Motor neuron (in vitro differentiated cells): ENCODE results near the gene PITX1. TPM values are rescaled to one million over a fixed set of nuclear protein-coding genes. Genes with fewer than 3 reads are reported as not detected.

Experiments
- ATAC-seq, 8 experiments: fragments of 200-7000 bp; cut with Tn5 transposase; replicated peaks in 6 of 8; 2 replicates each; pipeline ENCODE4 v1.8.0; 2021; ENCODE audit warnings: mild to moderate bottlenecking in 8 of 8, moderate library complexity in 8 of 8
- H3K27ac ChIP-seq, 2 donors: fragments of 250-450 bp; sonication (Bioruptor Pico); 2 replicates each; pipeline ENCODE4 v1.9.0; 2021; ENCODE audit warnings: antibody characterized with exemption in 2 of 2, mild to moderate bottlenecking in 2 of 2, moderate library complexity in 1 of 2
- H3K4me1 ChIP-seq, 2 donors: fragments of 250-450 bp; sonication (Bioruptor Pico); replicated peaks in 1 of 2; 2 replicates each; pipeline ENCODE4 v1.6.1; 2021; ENCODE audit warnings: antibody characterized with exemption in 2 of 2, mild to moderate bottlenecking in 2 of 2, moderate library complexity in 1 of 2
- H3K4me3 ChIP-seq, 5 donors: fragments of 250-450 bp; sonication (Bioruptor Pico); 2 replicates each; pipeline ENCODE4 v1.9.0; 2021; ENCODE audit warnings: antibody characterized with exemption in 5 of 5, mild to moderate bottlenecking in 5 of 5, moderate library complexity in 4 of 5
- WGBS, 10 experiments: fragments of 450-650 bp; shearing (Covaris generic); methylation state at CpG; one replicate each; pipeline ENCODE4 v1.0.0; 2022; 5-methylcytosine and 5-hydroxymethylcytosine counted together
- in situ Hi-C, 9 experiments: fragments of 400-800 bp; cut with MboI; loops; one replicate each; pipeline ENCODE4 v1.15.0; 2021; ENCODE audit warnings: low sequenced_read_pairs in 9 of 9, low pct_unique_long_range_greater_than_20kb in 2 of 9; ENCODE audit not compliant: unreplicated experiment in 9 of 9
- total RNA-seq, 8 experiments: library from RNA; unstranded; fragments of 300-600 nt; gene quantifications; 2 replicates each; pipeline versions ENCODE4 v1.2.3 to v1.2.4, GENCODE V29; 2022

PITX1 gene
- total RNA-seq, 8 experiments from 2014 or later: 0.16 to 8.6 (median 0.71) TPM; not detected in 1

DNA sequence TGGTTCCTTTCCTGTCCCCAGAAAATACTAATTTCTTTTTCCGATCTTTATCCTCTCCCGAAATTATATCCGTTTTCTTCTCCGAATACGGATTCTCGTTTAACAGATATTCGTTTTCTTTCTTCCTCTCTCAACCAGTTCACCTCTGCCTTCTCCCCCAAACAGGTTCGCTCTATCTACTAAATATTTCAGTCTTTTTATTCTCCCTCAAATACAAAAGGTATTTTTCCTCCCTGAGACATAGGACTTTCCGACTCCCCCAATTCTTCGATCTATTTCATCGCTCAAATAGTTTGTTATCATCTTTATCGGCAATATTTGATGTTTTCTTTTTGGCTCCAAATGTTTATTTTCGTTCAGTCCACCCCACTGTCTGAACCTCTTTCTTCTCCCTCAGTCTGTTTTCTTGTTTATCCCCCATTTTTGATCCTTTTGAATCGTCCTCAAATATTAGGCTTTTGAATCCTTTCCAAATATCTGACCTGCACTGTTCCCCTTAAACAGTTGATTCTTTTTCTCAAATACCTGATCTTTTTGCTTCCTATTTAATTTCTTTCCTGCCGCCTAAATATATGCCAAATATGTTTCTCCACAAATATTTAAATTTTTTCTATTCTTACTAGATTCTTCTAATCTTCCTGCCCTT, 4.4 kb downstream of the PITX1 start:
- ATAC-seq: no peak
- H3K27ac ChIP-seq: no peak overlapping the region
- WGBS, 10 experiments: 6 to 90% (median 9%) methylated on average over 5 to 15 of the region's 15 CpGs
- H3K4me3 ChIP-seq: no peak overlapping the region
- in situ Hi-C loops: loop anchor here in 1 of 9 experiments (25.0 kb wide), 1 partner anchor 308 kb away; no protein-coding TSS in a partner anchor
- H3K4me1 ChIP-seq: peaks cover 4 to 9% of the 10 kb centered on the region in 2 donors

GRCh38 chr5:135028791-135029476, 5.1 kb downstream of the PITX1 start:
- in situ Hi-C loops: loop anchor here in 1 of 9 experiments (25.0 kb wide), 1 partner anchor 308 kb away; no protein-coding TSS in a partner anchor
- 0 to 94% (median 6%) methylated on average over 2 to 30 of the region's 62 CpGs; no CpG with 5 or more reads in 2 of the 10 experiments for WGBS, 10 experiments
- Histone ChIP-seq H3K4me3 (no peak overlapping the region), H3K4me1 (peaks cover 4 to 9% of the 10 kb centered on the region in 2 donors), H3K27ac (no peak overlapping the region)
- ATAC-seq: no peak

DNA sequence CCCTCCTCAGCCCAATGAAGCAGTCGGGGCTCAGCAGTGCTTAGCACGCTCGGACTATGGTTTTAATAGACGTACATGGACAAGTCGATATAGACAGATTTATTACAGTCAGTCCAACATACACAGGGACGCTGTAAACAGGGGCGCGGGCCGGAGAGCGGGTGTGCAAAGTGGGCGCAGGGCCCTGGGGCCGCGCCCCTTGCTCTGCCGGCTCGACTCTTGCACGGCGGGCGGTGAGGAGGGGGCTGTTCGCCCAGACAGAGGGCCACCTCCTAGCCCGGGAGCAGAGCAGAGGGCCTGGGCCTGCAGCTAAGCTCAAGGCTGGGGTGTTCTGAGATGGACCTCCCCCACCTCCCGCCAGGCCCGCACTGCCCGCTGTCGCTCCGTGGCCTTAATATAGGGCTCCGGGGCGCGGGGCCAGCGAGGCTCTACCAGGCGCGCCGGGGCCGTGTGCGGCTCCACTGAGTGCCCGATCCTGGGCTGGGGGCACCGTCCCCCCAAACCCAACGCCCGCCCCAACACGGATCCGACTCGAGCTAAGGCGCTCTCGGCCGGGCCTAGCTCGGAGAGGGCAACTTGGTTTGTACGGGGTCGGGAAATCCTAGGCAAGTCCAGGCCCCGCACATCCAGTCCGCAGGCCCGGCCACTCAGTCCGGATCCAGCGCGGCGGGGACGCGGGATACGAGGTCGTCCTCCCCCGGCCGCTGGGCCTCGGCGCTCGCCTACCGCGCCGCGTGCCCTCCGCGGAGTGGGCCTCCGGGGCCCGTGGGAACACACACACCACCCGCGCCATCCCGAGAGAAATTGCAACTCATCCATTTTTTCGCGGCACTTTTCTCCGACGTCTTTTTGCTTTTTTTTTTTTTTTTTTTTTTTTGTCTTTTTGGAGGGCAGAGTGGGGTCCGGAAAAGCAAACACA, 6.1 kb downstream of the PITX1 start:
- H3K27ac ChIP-seq: no peak overlapping the region
- WGBS, 10 experiments: 0 to 93% (median 12%) methylated on average over 3 to 20 of the region's 79 CpGs; no CpG with 5 or more reads in 2 of the 10 experiments
- no peak overlapping the region for H3K4me3 ChIP-seq
- ATAC-seq: peak in 1 of 8 experiments; percentile 20
- in situ Hi-C loops: loop anchor here in 1 of 9 experiments (25.0 kb wide), 1 partner anchor 309 kb away; no protein-coding TSS in a partner anchor
- H3K4me1 ChIP-seq: peaks cover 0 to 5% of the 10 kb centered on the region in 2 donors

DNA sequence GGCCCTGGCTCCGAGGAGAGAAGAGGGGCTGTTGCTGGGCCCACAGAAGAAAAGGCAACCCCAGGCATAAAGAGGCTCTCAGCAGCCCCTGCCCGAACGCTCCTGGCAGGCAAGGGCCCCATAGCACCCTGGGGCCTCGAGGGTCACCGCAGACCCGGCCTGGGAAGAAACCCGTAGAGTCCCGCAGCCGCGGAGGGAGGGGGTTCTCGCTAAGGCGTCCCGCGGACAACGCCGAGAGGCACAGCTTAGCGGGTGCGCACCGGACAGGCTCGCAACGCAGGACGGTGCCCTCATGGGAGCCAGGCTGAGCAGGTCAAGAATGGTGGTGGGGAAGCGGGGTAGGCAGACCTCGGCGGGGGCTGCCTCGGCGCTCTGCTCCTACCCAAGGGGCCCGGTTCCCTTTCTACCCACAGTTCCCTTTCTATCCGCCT, 6.7 kb downstream of the PITX1 start:
- in situ Hi-C loops: loop anchor here in 1 of 9 experiments (25.0 kb wide), 1 partner anchor 310 kb away; no protein-coding TSS in a partner anchor
- no peak overlapping the region for H3K27ac ChIP-seq
- WGBS, 10 experiments: 9% methylated on average over 8 of the region's 29 CpGs; no CpG with 5 or more reads in 9 of the 10 experiments
- no peak overlapping the region for H3K4me3 ChIP-seq
- ATAC-seq: peak in 2 of 8 experiments; percentile 15 to 19
- H3K4me1 ChIP-seq: no peaks in the 10 kb centered on the region

GRCh38 chr5:135026645-135027265, 7.3 kb downstream of the PITX1 start:
- WGBS, 10 experiments: 27 to 72% (median 49%) methylated on average over 1 to 11 of the region's 12 CpGs; no CpG with 5 or more reads in 6 of the 10 experiments
- H3K27ac ChIP-seq: no peak overlapping the region
- in situ Hi-C loops: loop anchor here in 1 of 9 experiments (25.0 kb wide), 1 partner anchor 311 kb away; no protein-coding TSS in a partner anchor
- no peak overlapping the region for H3K4me3 ChIP-seq
- H3K4me1 ChIP-seq: no peaks in the 10 kb centered on the region
- ATAC-seq: no peak

DNA sequence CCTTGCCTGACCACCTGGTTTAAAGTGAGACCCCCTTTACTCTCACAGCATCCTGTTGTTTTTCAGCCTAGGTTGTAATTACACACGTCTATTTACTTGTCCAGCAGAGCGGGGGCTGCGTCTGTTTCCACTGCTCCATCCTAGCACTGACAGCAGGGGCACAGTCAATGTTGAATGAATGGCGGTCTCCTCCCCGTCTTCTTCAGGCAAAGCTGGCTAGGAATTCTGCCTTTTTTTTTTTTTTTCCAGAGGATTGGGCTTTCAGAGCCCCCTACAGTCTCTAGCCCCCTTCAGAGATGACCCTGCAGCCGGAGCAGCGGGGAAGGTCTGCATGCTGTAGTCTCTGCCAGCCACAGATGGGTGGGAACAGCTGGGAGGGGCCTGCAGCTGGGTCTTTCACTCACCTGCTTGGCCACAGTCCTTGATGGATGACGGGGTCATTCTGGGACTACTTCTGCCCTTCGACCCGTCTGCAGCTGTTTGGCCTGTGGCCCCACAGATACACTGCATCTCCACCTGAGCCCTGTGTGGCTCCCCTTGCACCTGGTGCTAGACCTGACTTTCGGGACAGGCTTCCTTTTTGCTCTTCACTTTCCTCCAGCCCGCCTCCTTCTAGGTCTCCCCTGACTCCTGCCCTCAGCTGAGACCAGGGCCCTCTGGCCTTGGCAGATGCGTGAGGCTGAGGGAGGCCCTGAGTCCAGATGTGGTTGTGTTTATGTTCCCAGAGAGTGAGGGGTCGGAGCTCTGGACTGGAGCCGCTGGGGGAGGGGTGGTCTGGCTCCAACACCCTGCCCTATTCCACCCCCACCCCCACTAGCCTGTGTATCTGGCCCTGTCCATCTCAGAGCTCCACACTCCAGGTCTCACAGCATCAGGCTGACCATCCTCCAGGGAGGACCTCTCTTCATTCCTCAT, 8.0 kb downstream of the PITX1 start:
- in situ Hi-C loops: loop anchor here in 1 of 9 experiments (25.0 kb wide), 1 partner anchor 311 kb away; no protein-coding TSS in a partner anchor
- 40 to 80% (median 60%) methylated on average over 1 to 3 of the region's 15 CpGs; no CpG with 5 or more reads in 5 of the 10 experiments for WGBS, 10 experiments
- no peak for ATAC-seq
- H3K27ac ChIP-seq: no peak overlapping the region
- H3K4me3 ChIP-seq: no peak overlapping the region
- no peaks in the 10 kb centered on the region for H3K4me1 ChIP-seq

- Histone ChIP-seq H3K27ac (no peak overlapping the region), H3K4me1 (no peaks in the 10 kb centered on the region), H3K4me3 (no peak overlapping the region)
- ATAC-seq: no peak
- in situ Hi-C loops: loop anchor here in 1 of 9 experiments (25.0 kb wide), 1 partner anchor 312 kb away; no protein-coding TSS in a partner anchor
- WGBS, 10 experiments: 43 to 100% (median 62%) methylated on average over 1 to 9 of the region's 11 CpGs; no CpG with 5 or more reads in 4 of the 10 experiments
Observed at GRCh38 chr5:135024956-135025729, 8.9 kb downstream of the PITX1 start.

DNA sequence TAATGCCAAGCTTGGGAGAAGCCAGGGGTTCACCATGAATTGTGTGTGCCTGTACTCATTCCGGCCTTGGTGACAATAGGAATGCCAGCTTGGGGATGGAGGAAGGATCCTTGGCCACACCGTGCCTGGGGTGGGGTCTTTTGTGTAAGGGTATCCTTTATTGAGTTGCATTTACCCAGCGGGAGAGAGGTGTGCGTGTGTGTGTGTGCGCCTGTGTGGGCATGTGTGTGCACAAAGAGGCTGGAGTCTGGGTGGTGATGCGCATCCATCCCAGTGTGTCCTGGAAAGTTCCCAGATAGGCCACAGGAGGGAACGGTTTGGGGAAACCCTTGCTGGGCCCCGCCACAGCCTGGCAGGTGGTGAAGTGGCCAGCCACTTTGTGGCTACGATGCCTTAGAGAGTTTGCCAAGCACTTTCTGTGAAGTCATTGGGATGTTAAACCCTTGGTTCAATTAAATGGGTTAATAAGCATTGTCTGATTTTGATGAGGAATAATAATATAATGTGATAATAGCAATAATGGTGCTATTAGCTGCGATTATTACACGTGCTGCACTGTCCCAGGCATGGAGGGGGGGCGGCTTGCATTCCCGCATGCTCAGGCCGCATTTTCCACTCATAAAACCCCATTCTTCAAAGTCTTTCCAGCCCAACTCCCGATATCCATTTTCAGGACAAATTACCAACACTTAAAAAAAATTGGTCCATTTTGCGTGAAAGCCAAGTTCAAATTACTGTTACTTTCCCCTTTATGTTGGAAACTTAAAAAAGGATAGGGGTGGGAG, 13.7 kb downstream of the PITX1 start:
- WGBS, 10 experiments: 64 to 83% (median 73%) methylated on average over 1 to 9 of the region's 16 CpGs; no CpG with 5 or more reads in 5 of the 10 experiments
- Histone ChIP-seq H3K4me3 (no peak overlapping the region), H3K27ac (no peak overlapping the region), H3K4me1 (no peaks in the 10 kb centered on the region)
- ATAC-seq: peak in 1 of 8 experiments; percentile 33
- in situ Hi-C loops: no loop called here

DNA sequence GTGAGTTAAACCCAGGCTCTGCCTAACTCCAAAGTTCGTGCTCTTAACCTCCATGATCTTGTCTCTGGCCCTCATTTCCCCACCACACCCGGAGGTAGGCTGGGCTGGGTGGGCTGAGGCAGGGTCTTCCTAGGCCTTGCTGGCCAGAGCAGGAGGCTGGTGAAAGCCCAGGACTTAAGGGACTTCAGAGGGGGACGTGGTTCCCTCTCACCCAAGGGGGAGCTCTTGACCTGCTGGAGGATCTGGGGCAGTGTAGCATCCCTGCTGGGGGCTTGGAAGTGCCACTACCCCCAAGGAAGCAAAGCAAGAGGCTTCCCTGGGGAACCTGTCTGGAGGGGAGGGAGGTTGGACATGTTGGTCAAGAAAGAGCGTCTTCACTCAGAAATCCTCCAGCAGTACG, 14.7 kb downstream of the PITX1 start:
- WGBS, 10 experiments: 20 to 70% (median 51%) methylated on average over 1 to 2 of the region's 5 CpGs; no CpG with 5 or more reads in 6 of the 10 experiments
- in situ Hi-C loops: no loop called here
- no peaks in the 10 kb centered on the region for H3K4me1 ChIP-seq
- ATAC-seq: no peak
- no peak overlapping the region for H3K4me3 ChIP-seq
- no peak overlapping the region for H3K27ac ChIP-seq

DNA sequence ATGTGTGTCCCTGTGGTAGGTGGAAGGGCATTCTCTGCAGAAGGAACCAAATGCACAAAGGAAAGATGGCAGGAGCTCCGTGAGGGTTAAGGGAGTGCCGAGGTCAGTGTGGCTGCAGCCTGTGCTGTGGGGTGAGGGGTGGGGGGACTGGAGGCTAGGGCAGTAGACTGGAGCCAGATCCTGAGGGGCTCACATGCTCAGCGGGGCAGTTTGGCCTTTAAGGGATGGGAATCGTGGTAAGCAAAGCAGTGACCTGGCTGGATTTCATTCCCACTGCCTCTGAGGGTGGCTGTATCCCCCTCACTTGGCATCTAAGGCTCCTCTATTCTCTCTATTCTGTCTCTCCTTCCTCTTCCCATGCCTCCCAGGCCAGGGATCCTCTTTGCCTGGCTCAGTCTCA, 15.6 kb downstream of the PITX1 start:
- no peaks in the 10 kb centered on the region for H3K4me1 ChIP-seq
- H3K4me3 ChIP-seq: no peak overlapping the region
- H3K27ac ChIP-seq: no peak overlapping the region
- no peak for ATAC-seq
- WGBS, 10 experiments: 77 to 100% (median 91%) methylated on average over 1 to 4 of the region's 4 CpGs; no CpG with 5 or more reads in 6 of the 10 experiments
- in situ Hi-C loops: no loop called here
